Measurements from ENCODE around the gene RGS3. TPM values are rescaled to one million over a fixed set of nuclear protein-coding genes. Genes with fewer than 3 reads are reported as not detected.

Gene RGS3
- total and polyA plus RNA-seq, 10 of the 15 experiments (the other 5 are each of a cell fraction or from before 2014, with no cell fraction given), result 2.9 to 138 (median 28.8) TPM

- BruUV-seq (replicated peaks), result no TSS peak
- no peaks in the 10 kb centered on the region; a peak in 1 of 4 replicates for H3K27me3 ChIP-seq (replicated peaks in 1 of 2; ENCODE audit: control insufficient read depth in 2 of 2, insufficient read depth in 2 of 2, low read length in 1 of 2)
- no peak overlapping the region for H2AFZ ChIP-seq (ENCODE audit: control insufficient read depth, low read depth, low read length)
- intact Hi-C loops (cut with micrococcal nuclease; ENCODE audit: unreplicated experiment) (no loop called here), in situ Hi-C loops (cut with MboI) (no loop called here)
- CTCF ChIA-PET, result interaction anchor here (0.7 to 2.1 kb wide), 3 partner anchors 17 to 181 kb away, joined by 3 to 6 read pairs (median 3); no protein-coding TSS in a partner anchor
- RAD21 ChIA-PET (ENCODE audit: unreplicated experiment), result interaction anchor here (0.8 to 1.0 kb wide), 3 partner anchors 16 to 33 kb away, joined by 3 read pairs; no protein-coding TSS in a partner anchor
- ATAC-seq, result no peak
- no peaks in the 10 kb centered on the region for H3K36me3 ChIP-seq (ENCODE audit: control insufficient read depth in 2 of 2, insufficient read depth in 2 of 2, low read length in 1 of 2)
- 37% methylated on average over 4 of the region's 4 CpGs for WGBS (ENCODE audit: insufficient coverage, insufficient replicate concordance, low lambda C conversion rate, missing lambda C conversion rate)
- H4K20me1 ChIP-seq (ENCODE audit: control insufficient read depth, insufficient read depth), result no peaks in the 10 kb centered on the region
- no peak overlapping the region for H3K9ac ChIP-seq (ENCODE audit: control insufficient read depth, insufficient read depth, low read length)
- no peak overlapping the region for H3K27ac ChIP-seq (ENCODE audit: control insufficient read depth, insufficient read depth)
- no peak overlapping the region for H3K4me2 ChIP-seq (ENCODE audit: control insufficient read depth, insufficient read depth)
- FAIRE-seq, result no peak
- no peak for DNase-seq (ENCODE audit: low read depth, low spot score)
- SMC1A ChIA-PET (ENCODE audit: uncharacterized antibody, unreplicated experiment), result interaction anchor here (0.7 kb wide), 1 partner anchor 124 kb away, joined by 3 read pairs; no protein-coding TSS in a partner anchor
- POLR2A ChIA-PET, result no interaction called here
- no peaks in the 10 kb centered on the region for H3K9me3 ChIP-seq (replicated peaks; ENCODE audit: control insufficient read depth, insufficient read depth, low read length)
- H3K79me2 ChIP-seq (ENCODE audit: control insufficient read depth, insufficient read depth, low read length), result no peaks in the 10 kb centered on the region
- H3K4me1 ChIP-seq (ENCODE audit: control insufficient read depth, insufficient read depth, low read length), result no peaks in the 10 kb centered on the region
- no peak overlapping the region for H3K4me3 ChIP-seq
- no peak for TF ChIP-seq CBFB (IDR thresholded peaks at IDR 0.05; ENCODE audit: low read depth)
- TF ChIP-seq NR2C2 (IDR thresholded peaks at IDR 0.05; ENCODE audit: borderline replicate concordance, control insufficient read depth, insufficient read length, low read depth), result no peak
- TF ChIP-seq ATF2 (IDR thresholded peaks at IDR 0.05; ENCODE audit: low read length), result no peak
- TF ChIP-seq BCL3 (IDR thresholded peaks at IDR 0.05; ENCODE audit: borderline replicate concordance, insufficient read depth, low read depth, low read length, poor library complexity, severe bottlenecking), result no peak
- no peak for TF ChIP-seq E2F4 (IDR thresholded peaks at IDR 0.05; ENCODE audit: low read depth, low read length)
- TF ChIP-seq CBX3 (IDR thresholded peaks at IDR 0.05; ENCODE audit: borderline replicate concordance, low read depth), result no peak
- no peak for TF ChIP-seq MLLT1 (IDR thresholded peaks at IDR 0.05)
- TF ChIP-seq NFYB (IDR thresholded peaks at IDR 0.05; ENCODE audit: insufficient read depth, low read depth, low read length), result no peak
- TF ChIP-seq RAD21 (IDR thresholded peaks at IDR 0.05; ENCODE audit: insufficient read depth, low read depth, low read length), result no peak
- no peak for TF ChIP-seq ELK1 (IDR thresholded peaks at IDR 0.05; ENCODE audit: low read depth, low read length)
- TF ChIP-seq IKZF2 (IDR thresholded peaks at IDR 0.05), result no peak
- no peak for TF ChIP-seq IRF5 (IDR thresholded peaks at IDR 0.05; ENCODE audit: borderline replicate concordance)
- no peak for TF ChIP-seq STAT3 (IDR thresholded peaks at IDR 0.05; ENCODE audit: low read depth, low read length)
- no peak for TF ChIP-seq ZNF207 (IDR thresholded peaks at IDR 0.05; ENCODE audit: borderline replicate concordance)
Measured at GRCh38 chr9:113477058-113477457, 13.5 kb downstream of the RGS3 start.

All from GM12878 (cell line).